ENCODE measurements around the gene ZBTB16.

ZBTB16 gene

GRCh38 chr11:114180301-114181055, 121.0 kb downstream of the ZBTB16 start:
- DNase-seq (ENCODE audit: extremely low read depth in 1 of 2, low read depth in 1 of 2), result no peak

GRCh38 chr11:114181195-114181594, 121.7 kb downstream of the ZBTB16 start:
- DNase-seq (ENCODE audit: extremely low read depth in 1 of 2, low read depth in 1 of 2), result no peak

GRCh38 chr11:114181752-114182151, 122.2 kb downstream of the ZBTB16 start:
- DNase-seq (ENCODE audit: extremely low read depth in 1 of 2, low read depth in 1 of 2), result no peak

- no peak for DNase-seq (ENCODE audit: extremely low read depth in 1 of 2, low read depth in 1 of 2)
Observed at GRCh38 chr11:114182471-114183043, 123.0 kb downstream of the ZBTB16 start.

GRCh38 chr11:114183044-114183511, 123.6 kb downstream of the ZBTB16 start:
- DNase-seq (ENCODE audit: extremely low read depth in 1 of 2, low read depth in 1 of 2), result peak; percentile 10 to 53

GRCh38 chr11:114185436-114185835, 125.9 kb downstream of the ZBTB16 start:
- DNase-seq (ENCODE audit: extremely low read depth in 1 of 2, low read depth in 1 of 2), result no peak

GRCh38 chr11:114187173-114187572, 127.7 kb downstream of the ZBTB16 start:
- no peak for DNase-seq (ENCODE audit: extremely low read depth in 1 of 2, low read depth in 1 of 2)

- DNase-seq (ENCODE audit: extremely low read depth in 1 of 2, low read depth in 1 of 2), result no peak
Observed at GRCh38 chr11:114188851-114189570, 129.5 kb downstream of the ZBTB16 start.

GRCh38 chr11:114190630-114191029, 131.1 kb downstream of the ZBTB16 start:
- no peak for DNase-seq (ENCODE audit: extremely low read depth in 1 of 2, low read depth in 1 of 2)

GRCh38 chr11:114191893-114192292, 132.4 kb downstream of the ZBTB16 start:
- DNase-seq (ENCODE audit: extremely low read depth in 1 of 2, low read depth in 1 of 2), result no peak

GRCh38 chr11:114192841-114193389, 133.4 kb downstream of the ZBTB16 start:
- DNase-seq (ENCODE audit: extremely low read depth in 1 of 2, low read depth in 1 of 2), result no peak

- DNase-seq (ENCODE audit: extremely low read depth in 1 of 2, low read depth in 1 of 2), result no peak
Observed at GRCh38 chr11:114193730-114194679, 134.5 kb downstream of the ZBTB16 start.

GRCh38 chr11:114194702-114195101, 135.2 kb downstream of the ZBTB16 start:
- no peak for DNase-seq (ENCODE audit: extremely low read depth in 1 of 2, low read depth in 1 of 2)

- DNase-seq (ENCODE audit: extremely low read depth in 1 of 2, low read depth in 1 of 2), result no peak
Observed at GRCh38 chr11:114195151-114195550, 135.6 kb downstream of the ZBTB16 start.

GRCh38 chr11:114195981-114196731, 136.6 kb downstream of the ZBTB16 start:
- no peak for DNase-seq (ENCODE audit: extremely low read depth in 1 of 2, low read depth in 1 of 2)

GRCh38 chr11:114196997-114197703, 137.6 kb downstream of the ZBTB16 start:
- no peak for DNase-seq (ENCODE audit: extremely low read depth in 1 of 2, low read depth in 1 of 2)

GRCh38 chr11:114197799-114198500, 138.4 kb downstream of the ZBTB16 start:
- no peak for DNase-seq (ENCODE audit: extremely low read depth in 1 of 2, low read depth in 1 of 2)

GRCh38 chr11:114199051-114199450, 139.5 kb downstream of the ZBTB16 start:
- DNase-seq (ENCODE audit: extremely low read depth in 1 of 2, low read depth in 1 of 2), result no peak

Measured in stimulated activated CD8-positive, alpha-beta memory T cell treated with anti-CD3 and anti-CD28 coated beads, Interleukin-7, amount 100 ng/mL, for 48 hours (primary cell).